Right renal cortex interstitium (tissue), 3 donors: ENCODE measurements around the gene GRK5. TPM values are rescaled to one million over a fixed set of nuclear protein-coding genes. Genes with fewer than 3 reads are reported as not detected.
"Not testable (repeated sequence)": the region's sequence is repeated elsewhere in the genome, so short reads cannot be mapped to it uniquely, and the experiment has no call there.

Experiments used
- DNase-seq, 3 donors: peaks; one replicate each; pipeline ENCODE4 v3.0.0-alpha.2; 2013; ENCODE audit warnings: low read depth in 3 of 3, low spot score in 2 of 3
- polyA plus RNA-seq, 3 donors: library from polyadenylated mRNA; unstranded; fragments of 120-200 nt; gene quantifications; one replicate each; pipeline ENCODE4 v1.2.1, GENCODE V29; 2013; ENCODE audit not compliant: insufficient read length in 3 of 3

GRK5 gene
- polyA plus RNA-seq, result 10 to 100 TPM; 15.5 to 18.3 (median 15.8) TPM

DNA sequence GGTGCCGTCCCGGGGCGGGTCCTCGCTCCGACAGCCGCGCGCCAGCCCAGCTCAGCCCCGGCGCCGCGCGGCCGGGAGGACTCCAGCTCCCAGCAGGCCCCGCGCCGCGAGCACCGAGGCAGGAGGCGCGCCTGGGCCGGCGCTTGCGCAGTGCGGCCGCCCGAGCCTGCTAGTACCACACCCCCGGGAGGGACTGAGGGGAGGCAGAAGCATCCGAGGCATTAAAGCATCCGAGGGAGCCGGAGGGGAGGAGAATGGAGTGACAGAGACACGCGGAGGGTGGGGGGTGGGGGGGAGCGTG lies at the start of gene GRK5:
GRK5 (plus strand) TSS at position 206 of the 301 bp plus-strand sequence. CDS start 347 bp downstream, outside the sequence.
- DNase-seq, result peak; percentile 78 to 95 (median 91)

DNA sequence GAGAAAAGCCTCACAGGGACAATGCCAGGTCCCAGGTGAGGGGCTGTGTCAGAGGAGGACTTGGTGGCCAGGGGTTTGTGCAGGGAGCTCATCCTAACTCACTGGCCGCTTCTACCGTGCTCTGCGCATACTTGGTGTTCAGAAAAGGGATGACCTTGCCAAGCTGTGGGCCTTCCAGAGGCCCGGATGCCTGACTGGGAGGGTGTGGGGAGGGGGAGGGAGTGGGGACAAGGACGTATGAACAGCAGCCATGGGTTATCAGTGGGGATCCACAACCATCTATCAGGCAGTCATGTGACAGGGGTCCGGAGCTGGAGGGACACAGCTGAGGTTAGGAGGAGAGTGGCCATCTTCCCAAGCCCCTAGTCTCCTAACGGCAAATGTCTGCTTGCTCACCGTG lies 48.0 kb upstream of the GRK5 start:
- no peak for DNase-seq

- peak in 2 of 3 donors; percentile 23 to 35 for DNase-seq
Measured at GRCh38 chr10:119161680-119162451, 45.5 kb upstream of the GRK5 start.

DNA sequence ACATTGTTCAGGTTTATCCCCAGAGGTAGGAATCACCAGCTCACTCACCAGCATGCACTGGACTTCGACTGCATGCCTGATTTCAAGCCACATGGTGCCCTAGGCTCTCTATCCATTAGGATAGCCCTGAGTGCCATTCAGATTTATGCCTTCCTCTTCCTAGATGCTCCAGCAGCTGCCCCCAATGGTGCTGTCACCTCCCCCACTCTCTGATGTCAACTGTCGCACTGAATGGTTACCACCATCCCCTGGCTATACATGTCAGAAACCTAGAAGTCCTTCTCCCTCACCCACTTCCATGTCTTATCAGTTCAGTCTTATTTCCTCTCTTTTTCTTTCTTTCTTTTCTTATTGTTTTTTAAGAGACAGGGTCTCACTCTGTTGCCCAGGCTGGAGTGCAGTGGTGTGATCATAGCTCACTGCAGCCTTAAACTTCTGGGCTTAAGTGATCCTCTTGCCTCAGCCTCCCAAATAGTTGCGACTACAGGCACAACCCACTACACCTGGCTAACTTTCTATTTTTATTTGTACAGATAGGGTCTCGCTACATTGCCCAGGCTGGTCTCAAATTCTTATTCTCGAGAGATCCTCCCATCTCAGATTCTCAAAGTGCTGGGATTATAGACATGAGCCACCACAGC lies 44.8 kb upstream of the GRK5 start:
- peak in 1 of 3 donors; percentile 7 for DNase-seq

GRCh38 chr10:119165171-119166117 lies 41.9 kb upstream of the GRK5 start, which contains the start of gene SFXN4:
Gene SFXN4 (minus strand): TSS chr10:119165714. CDS start chr10:119165647, 67 bp downstream.
- DNase-seq, result peak in 1 of 3 donors; percentile 45

DNA sequence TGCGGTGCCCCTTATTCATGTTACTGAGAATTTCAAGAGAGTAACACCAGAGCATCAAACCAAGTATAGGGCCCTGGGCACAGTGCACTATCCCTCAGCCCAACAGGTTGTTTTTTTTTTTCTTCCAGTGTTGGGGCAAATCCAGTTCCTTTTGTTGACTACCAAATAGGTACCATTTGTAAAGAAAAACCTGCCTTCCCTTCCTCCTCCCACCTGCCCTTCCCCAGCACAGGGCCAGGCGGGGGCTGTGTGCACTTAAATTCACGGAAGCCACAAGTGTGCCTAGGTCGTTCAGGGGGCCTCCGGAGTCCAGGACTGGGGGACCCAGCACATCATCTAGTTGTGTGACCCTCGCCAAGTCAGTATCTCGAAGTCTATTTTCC lies 41.3 kb upstream of the GRK5 start:
- no peak for DNase-seq

GRCh38 chr10:119166564-119166963 lies 40.8 kb upstream of the GRK5 start:
- no peak for DNase-seq

GRCh38 chr10:119167041-119167440 lies 40.3 kb upstream of the GRK5 start:
- no peak for DNase-seq

DNA sequence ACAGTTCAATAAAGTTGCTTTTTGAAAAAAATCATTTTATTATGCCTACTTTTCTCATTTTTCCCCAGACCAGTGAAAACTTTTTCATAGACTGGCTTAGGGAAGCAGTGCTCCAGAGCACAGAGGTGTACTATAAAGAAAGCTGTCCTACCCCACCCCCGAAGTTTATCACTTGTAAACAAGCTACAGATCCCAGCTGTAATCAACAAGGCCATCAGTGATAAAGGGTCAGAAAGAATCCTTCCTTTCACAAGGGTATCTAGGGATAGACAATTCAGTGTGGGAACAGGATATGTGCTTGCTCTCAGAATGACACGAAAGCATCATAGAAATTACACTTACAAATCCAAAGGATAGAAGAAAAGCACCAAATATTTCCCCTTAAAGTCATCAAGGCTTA lies 33.3 kb upstream of the GRK5 start:
- no peak for DNase-seq

GRCh38 chr10:119176166-119176565 lies 31.2 kb upstream of the GRK5 start:
- no peak for DNase-seq

DNA sequence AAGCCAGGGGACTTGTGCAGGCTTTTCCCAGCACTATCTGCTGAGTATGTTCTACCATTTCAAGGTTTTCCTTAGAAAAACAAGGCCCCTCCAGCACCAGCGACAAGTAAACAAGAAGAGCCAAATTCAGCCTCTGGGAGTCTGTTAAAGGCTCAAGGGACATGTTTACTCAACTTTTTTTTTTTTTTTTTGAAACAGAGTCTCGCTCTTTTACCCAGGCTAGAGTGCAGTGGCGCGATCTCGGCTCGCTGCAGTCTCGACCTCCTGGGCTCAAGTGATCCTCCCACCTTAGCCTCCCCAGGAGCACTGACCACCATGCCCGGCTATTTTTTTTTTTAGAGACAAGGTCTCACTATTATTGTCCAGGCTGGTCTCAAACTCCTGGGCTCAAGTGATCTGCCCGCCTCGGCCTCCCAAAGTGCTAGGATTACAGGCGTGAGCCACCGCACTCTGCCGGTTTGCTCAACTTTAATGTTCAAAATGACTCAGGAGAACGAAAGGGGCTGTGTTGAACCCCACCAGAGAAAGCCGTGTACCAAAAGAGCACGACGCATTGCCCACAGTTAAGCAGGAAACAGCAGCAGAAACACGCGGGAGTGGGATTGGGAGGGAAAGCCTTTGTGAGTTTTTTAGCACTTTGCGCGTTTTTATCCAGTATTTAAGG lies 29.5 kb upstream of the GRK5 start:
- DNase-seq, result no peak

DNA sequence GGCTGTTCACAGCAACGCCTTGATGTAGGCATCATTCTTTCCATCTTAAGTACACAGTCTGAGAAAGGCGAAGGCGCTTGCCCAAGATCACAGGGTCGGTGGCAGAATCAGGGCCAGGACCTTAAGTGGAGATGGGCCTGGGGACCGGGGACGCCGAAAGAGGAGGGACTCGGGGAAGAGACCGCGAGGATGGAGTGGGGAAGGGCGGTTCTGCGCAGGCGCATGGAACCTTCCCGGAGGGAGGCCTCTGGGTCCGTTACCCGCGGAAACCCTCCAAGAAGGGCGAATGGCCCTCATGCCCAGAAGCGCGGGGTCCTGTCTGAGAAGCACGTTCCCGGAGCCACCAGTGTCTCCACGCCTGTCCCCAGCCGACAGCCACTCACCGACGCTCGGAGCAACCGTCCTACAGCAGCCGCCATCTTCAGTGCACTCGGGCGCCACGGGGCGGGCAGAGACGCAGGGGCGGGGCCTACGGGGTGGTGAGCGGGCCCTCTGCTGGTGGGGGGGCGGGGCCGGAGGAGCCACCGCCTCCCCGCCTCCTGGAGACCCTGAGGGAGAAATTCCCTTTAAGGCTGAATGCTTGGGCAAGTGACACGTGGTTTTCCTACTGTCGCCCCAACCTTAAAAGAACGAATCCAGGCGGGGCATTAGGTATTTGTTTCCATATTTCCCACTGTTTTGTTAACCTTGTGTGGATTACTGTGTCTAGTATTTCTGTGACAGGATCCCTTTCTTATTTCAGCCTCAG lies 28.8 kb upstream of the GRK5 start, which contains the start of gene PRDX3:
PRDX3 (minus strand) TSS at position 441 of the 748 bp plus-strand sequence; CDS start at position 419, 22 bp downstream.
- peak; percentile 83 to 84 (median 84) for DNase-seq

GRCh38 chr10:119180850-119181400 lies 26.4 kb upstream of the GRK5 start:
- not testable (repeated sequence) for DNase-seq

GRCh38 chr10:119183664-119184412 lies 23.5 kb upstream of the GRK5 start:
- DNase-seq, result no peak

DNA sequence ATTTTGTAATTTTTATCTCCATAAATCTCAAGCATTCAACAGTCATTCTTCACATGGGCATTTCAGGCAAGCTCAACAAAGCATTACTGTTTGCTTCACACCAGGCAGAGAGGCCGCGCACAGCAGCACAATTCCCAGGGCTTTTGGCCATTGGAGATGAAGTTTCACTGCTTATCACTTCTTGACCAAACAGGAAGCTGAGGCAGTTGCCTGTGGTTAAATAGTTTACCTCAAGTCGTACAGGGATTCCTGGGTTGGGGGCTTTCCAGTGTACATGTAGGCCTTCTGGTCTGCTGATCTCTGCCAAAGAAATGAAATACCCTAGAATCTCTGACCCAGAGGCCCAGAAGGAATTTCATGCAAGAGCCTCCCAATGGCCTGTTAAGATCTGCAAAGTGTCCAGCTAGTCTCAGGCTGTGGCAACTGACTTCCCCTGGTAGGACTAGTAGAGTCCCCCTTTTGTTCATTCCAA lies 17.5 kb upstream of the GRK5 start:
- no peak for DNase-seq

GRCh38 chr10:119190353-119190752 lies 17.0 kb upstream of the GRK5 start:
- no peak for DNase-seq

DNA sequence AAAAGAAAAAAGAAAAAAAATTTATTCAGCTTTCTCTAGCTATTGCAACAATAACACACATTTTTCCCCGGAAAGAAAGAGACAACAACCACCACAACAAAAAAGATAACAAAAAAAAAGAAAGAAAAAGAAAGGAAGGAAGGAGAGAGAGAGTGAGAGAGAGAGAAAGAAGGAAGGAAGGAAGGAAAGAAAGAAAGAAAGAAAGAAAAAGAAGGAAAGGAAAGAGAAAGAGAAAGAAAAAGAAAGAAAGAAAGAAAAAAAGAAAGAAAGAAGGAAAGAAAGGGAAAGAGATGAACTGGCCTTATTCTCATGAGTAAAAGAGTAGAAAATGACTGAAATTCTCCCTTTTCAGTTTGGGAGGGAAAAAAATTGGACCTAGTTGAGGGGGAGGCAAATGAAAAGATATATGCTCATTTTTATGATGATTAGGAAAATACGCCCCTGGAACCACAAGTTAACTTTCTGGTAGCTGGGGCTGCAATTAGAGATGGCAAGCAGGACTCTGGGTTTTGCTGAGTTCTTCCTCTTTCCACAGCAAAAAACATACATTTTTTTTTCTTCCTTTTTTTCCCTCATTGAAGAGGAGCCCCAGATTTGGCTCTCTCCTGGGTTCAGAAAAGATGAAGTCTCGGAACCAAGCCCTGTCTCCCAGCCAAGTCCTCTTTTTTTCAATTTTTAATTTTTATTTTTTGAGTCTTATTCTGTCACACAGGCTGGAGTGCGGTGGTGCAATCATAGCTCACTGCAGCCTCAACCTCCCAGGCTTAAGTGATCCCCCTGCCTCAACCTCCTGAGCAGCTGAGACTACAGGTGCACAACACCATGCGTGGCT lies 16.2 kb upstream of the GRK5 start:
- DNase-seq, result no peak

DNA sequence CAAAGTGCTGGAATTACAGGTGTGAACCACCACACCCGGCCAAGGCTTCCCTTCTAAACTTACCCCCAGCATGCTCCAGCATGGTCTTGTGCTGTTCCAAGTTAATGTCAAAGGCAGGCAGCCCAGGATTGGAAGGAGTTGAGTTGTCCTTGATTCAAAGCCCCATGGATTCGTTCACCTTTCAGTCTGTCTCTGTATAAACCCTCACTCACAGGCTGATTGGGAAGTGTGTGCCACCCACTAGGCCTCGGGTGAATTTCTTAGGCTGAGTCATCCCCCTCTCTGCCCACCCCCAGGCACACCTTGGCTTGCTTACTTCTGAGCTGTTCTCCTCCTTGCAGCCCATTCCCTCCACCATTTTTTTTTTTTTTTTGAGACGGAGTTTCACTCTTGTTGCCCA lies 15.5 kb upstream of the GRK5 start:
- DNase-seq, result no peak
